Measurements from ENCODE around the gene RALGAPA2.

GRCh38 chr20:20627471-20627870 is 85.0 kb downstream of the RALGAPA2 start:
- TF ChIP-seq POLR2AphosphoS5 (IDR thresholded peaks at IDR 0.05; ENCODE audit: low read depth): no peak
- TF ChIP-seq CTCF (IDR thresholded peaks at IDR 0.05; ENCODE audit: insufficient read depth, low read length): no peak
- no peak for TF ChIP-seq SPI1 (IDR thresholded peaks at IDR 0.05; ENCODE audit: borderline replicate concordance, low read depth)

All from HL-60 (cell line).